ENCODE measurements around the gene C3.

Gene C3

GRCh38 chr19:6694147-6694815 is 26.2 kb downstream of the C3 start:
- H3K9me3 ChIP-seq (ENCODE audit: insufficient read depth, low read depth, low read length) = 0 out of 2 replicates have a peak, but pooled peaks cover 8% of the 10 kb centered on the region
- H3K27ac ChIP-seq (ENCODE audit: low read depth, low read length) = no peak overlapping the region
- H3K27me3 ChIP-seq (ENCODE audit: insufficient read depth, low read length) = no peaks in the 10 kb centered on the region
- 92% methylated on average over 23 of the region's 25 CpGs for WGBS
- H3K4me1 ChIP-seq (ENCODE audit: insufficient read depth, low read length) = no peaks in the 10 kb centered on the region
- H3K36me3 ChIP-seq (ENCODE audit: insufficient read depth, low read length) = no peaks in the 10 kb centered on the region
- H3K9ac ChIP-seq (ENCODE audit: low read depth, low read length) = no peak overlapping the region
- no peak overlapping the region for H3K4me3 ChIP-seq (ENCODE audit: low read length)

DNA sequence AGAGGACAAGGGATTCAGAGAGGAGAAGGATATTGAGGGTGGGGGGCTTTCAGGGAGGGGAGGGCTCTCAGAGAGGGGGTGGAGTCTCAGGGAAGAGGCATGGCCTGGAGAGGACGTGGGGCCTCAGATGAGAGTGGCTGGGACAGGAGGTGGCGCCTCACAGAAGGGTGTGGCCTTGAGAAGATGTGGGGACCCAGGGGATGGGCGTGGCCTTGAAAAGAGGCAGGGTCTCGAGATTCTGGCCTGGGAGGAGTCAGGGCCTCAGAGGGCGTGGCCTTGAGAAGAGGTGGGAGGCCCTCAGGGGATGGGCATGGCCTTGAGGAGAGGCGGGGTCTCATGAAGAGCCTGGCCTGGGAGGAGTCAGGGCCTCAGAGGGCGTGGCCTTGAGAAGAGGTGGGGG is 26.8 kb downstream of the C3 start:
- Histone ChIP-seq H3K36me3 (ENCODE audit: insufficient read depth, low read length) (no peaks in the 10 kb centered on the region), H3K27me3 (ENCODE audit: insufficient read depth, low read length) (no peaks in the 10 kb centered on the region), H3K4me1 (ENCODE audit: insufficient read depth, low read length) (no peaks in the 10 kb centered on the region), H3K27ac (ENCODE audit: low read depth, low read length) (no peak overlapping the region), H3K9me3 (ENCODE audit: insufficient read depth, low read depth, low read length) (peaks cover 12% of the 10 kb centered on the region; the same call in 1 of the 2 replicates), H3K9ac (ENCODE audit: low read depth, low read length) (no peak overlapping the region), H3K4me3 (ENCODE audit: low read length) (no peak overlapping the region)
- WGBS = 80% methylated on average over 7 of the region's 7 CpGs

DNA sequence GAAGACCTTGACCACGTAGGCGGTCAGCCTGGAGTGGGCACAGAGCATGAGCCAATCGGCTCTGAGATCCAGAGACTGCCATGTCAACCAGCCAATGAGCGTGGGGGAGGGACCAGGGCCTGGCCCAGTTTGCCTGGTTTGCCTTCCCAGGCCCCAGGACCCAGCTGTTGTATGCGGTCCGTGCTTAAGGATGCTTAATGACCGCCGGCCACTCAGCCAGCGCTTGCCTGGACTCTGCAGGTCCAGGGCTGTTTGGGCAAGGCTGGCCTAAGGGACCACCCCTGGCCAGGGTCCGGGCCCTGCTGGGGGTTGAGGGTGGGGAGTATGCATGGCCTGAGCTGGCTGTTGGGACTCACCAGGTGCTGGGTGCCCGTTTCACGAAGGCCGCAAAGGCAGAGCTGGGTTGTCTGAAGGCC is 27.4 kb downstream of the C3 start:
- Histone ChIP-seq H3K9ac (ENCODE audit: low read depth, low read length) (no peak overlapping the region), H3K27me3 (ENCODE audit: insufficient read depth, low read length) (no peaks in the 10 kb centered on the region), H3K27ac (ENCODE audit: low read depth, low read length) (no peak overlapping the region), H3K9me3 (ENCODE audit: insufficient read depth, low read depth, low read length) (peaks cover 15% of the 10 kb centered on the region; the same call in 1 of the 2 replicates), H3K4me1 (ENCODE audit: insufficient read depth, low read length) (no peaks in the 10 kb centered on the region), H3K36me3 (ENCODE audit: insufficient read depth, low read length) (no peaks in the 10 kb centered on the region), H3K4me3 (ENCODE audit: low read length) (no peak overlapping the region)
- WGBS = 87% methylated on average over 13 of the region's 13 CpGs

GRCh38 chr19:6692027-6692426 is 28.4 kb downstream of the C3 start:
- no peaks in the 10 kb centered on the region for H3K27me3 ChIP-seq (ENCODE audit: insufficient read depth, low read length)
- H3K4me3 ChIP-seq (ENCODE audit: low read length) = no peak overlapping the region
- H3K27ac ChIP-seq (ENCODE audit: low read depth, low read length) = no peak overlapping the region
- no peaks in the 10 kb centered on the region for H3K4me1 ChIP-seq (ENCODE audit: insufficient read depth, low read length)
- 85% methylated on average over 10 of the region's 10 CpGs for WGBS
- H3K36me3 ChIP-seq (ENCODE audit: insufficient read depth, low read length) = no peaks in the 10 kb centered on the region
- no peak overlapping the region for H3K9ac ChIP-seq (ENCODE audit: low read depth, low read length)
- H3K9me3 ChIP-seq (ENCODE audit: insufficient read depth, low read depth, low read length) = peaks cover 12% of the 10 kb centered on the region; the same call in 1 of the 2 replicates

GRCh38 chr19:6691342-6691741 is 29.1 kb downstream of the C3 start:
- Histone ChIP-seq H3K27ac (ENCODE audit: low read depth, low read length) (no peak overlapping the region), H3K27me3 (ENCODE audit: insufficient read depth, low read length) (no peaks in the 10 kb centered on the region), H3K4me3 (ENCODE audit: low read length) (no peak overlapping the region), H3K36me3 (ENCODE audit: insufficient read depth, low read length) (no peaks in the 10 kb centered on the region), H3K9ac (ENCODE audit: low read depth, low read length) (no peak overlapping the region), H3K4me1 (ENCODE audit: insufficient read depth, low read length) (no peaks in the 10 kb centered on the region), H3K9me3 (ENCODE audit: insufficient read depth, low read depth, low read length) (peaks cover 12% of the 10 kb centered on the region; the same call in 1 of the 2 replicates)
- WGBS = 93% methylated on average over 8 of the region's 8 CpGs

GRCh38 chr19:6690160-6690885 is 30.1 kb downstream of the C3 start:
- Histone ChIP-seq H3K9ac (ENCODE audit: low read depth, low read length) (no peak overlapping the region), H3K27ac (ENCODE audit: low read depth, low read length) (no peak overlapping the region), H3K4me3 (ENCODE audit: low read length) (no peak overlapping the region), H3K9me3 (ENCODE audit: insufficient read depth, low read depth, low read length) (peaks cover 16% of the 10 kb centered on the region), H3K36me3 (ENCODE audit: insufficient read depth, low read length) (no peaks in the 10 kb centered on the region), H3K27me3 (ENCODE audit: insufficient read depth, low read length) (no peaks in the 10 kb centered on the region), H3K4me1 (ENCODE audit: insufficient read depth, low read length) (no peaks in the 10 kb centered on the region)
- 76% methylated on average over 11 of the region's 11 CpGs for WGBS

GRCh38 chr19:6687114-6687513 is 33.3 kb downstream of the C3 start:
- peaks cover 17% of the 10 kb centered on the region for H3K9me3 ChIP-seq (ENCODE audit: insufficient read depth, low read depth, low read length)
- WGBS = 60% methylated on average over 5 of the region's 5 CpGs
- no peaks in the 10 kb centered on the region for H3K36me3 ChIP-seq (ENCODE audit: insufficient read depth, low read length)
- H3K27ac ChIP-seq (ENCODE audit: low read depth, low read length) = no peak overlapping the region
- H3K9ac ChIP-seq (ENCODE audit: low read depth, low read length) = no peak overlapping the region
- no peaks in the 10 kb centered on the region for H3K27me3 ChIP-seq (ENCODE audit: insufficient read depth, low read length)
- H3K4me1 ChIP-seq (ENCODE audit: insufficient read depth, low read length) = no peaks in the 10 kb centered on the region
- H3K4me3 ChIP-seq (ENCODE audit: low read length) = no peak overlapping the region

GRCh38 chr19:6686628-6686975 is 33.8 kb downstream of the C3 start:
- 75% methylated on average over 4 of the region's 4 CpGs for WGBS
- peaks cover 17% of the 10 kb centered on the region for H3K9me3 ChIP-seq (ENCODE audit: insufficient read depth, low read depth, low read length)
- H3K4me3 ChIP-seq (ENCODE audit: low read length) = no peak overlapping the region
- no peaks in the 10 kb centered on the region for H3K36me3 ChIP-seq (ENCODE audit: insufficient read depth, low read length)
- no peak overlapping the region for H3K27ac ChIP-seq (ENCODE audit: low read depth, low read length)
- H3K27me3 ChIP-seq (ENCODE audit: insufficient read depth, low read length) = no peaks in the 10 kb centered on the region
- no peaks in the 10 kb centered on the region for H3K4me1 ChIP-seq (ENCODE audit: insufficient read depth, low read length)
- no peak overlapping the region for H3K9ac ChIP-seq (ENCODE audit: low read depth, low read length)

- WGBS = 62% methylated on average over 15 of the region's 15 CpGs
- H3K36me3 ChIP-seq (ENCODE audit: insufficient read depth, low read length) = no peaks in the 10 kb centered on the region
- H3K27me3 ChIP-seq (ENCODE audit: insufficient read depth, low read length) = no peaks in the 10 kb centered on the region
- no peak overlapping the region for H3K27ac ChIP-seq (ENCODE audit: low read depth, low read length)
- H3K9me3 ChIP-seq (ENCODE audit: insufficient read depth, low read depth, low read length) = peaks cover 17% of the 10 kb centered on the region
- no peak overlapping the region for H3K9ac ChIP-seq (ENCODE audit: low read depth, low read length)
- H3K4me1 ChIP-seq (ENCODE audit: insufficient read depth, low read length) = no peaks in the 10 kb centered on the region
- H3K4me3 ChIP-seq (ENCODE audit: low read length) = no peak overlapping the region
These were observed 34.4 kb downstream of the C3 start for GRCh38 chr19:6685962-6686627.

DNA sequence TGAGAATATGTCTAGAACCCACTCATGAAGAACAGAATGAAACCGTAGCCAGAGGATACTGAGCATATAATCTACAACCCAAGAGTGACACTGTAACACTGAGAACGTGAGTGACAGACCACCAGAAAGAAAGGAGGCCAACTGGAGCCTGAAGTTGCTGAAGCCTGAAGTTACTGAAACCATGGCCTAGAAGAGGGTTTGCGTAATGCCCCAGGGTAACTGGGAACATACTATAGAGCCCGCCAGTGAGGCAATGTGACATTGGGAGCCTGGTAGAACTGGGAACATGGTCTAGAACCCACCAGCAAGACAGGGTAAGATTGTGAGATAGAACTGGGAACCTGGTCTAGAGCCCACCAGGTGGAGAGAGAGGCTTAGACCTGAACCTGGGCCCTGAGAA is 35.0 kb downstream of the C3 start:
- Histone ChIP-seq H3K27ac (ENCODE audit: low read depth, low read length) (no peak overlapping the region), H3K27me3 (ENCODE audit: insufficient read depth, low read length) (no peaks in the 10 kb centered on the region), H3K36me3 (ENCODE audit: insufficient read depth, low read length) (no peaks in the 10 kb centered on the region), H3K4me3 (ENCODE audit: low read length) (no peak overlapping the region), H3K4me1 (ENCODE audit: insufficient read depth, low read length) (no peaks in the 10 kb centered on the region), H3K9ac (ENCODE audit: low read depth, low read length) (no peak overlapping the region), H3K9me3 (ENCODE audit: insufficient read depth, low read depth, low read length) (peaks cover 19% of the 10 kb centered on the region)
- 63% methylated on average over 4 of the region's 4 CpGs for WGBS

GRCh38 chr19:6683971-6684370 is 36.5 kb downstream of the C3 start:
- H3K4me1 ChIP-seq (ENCODE audit: insufficient read depth, low read length) = no peaks in the 10 kb centered on the region
- H3K27me3 ChIP-seq (ENCODE audit: insufficient read depth, low read length) = no peaks in the 10 kb centered on the region
- H3K27ac ChIP-seq (ENCODE audit: low read depth, low read length) = no peak overlapping the region
- H3K36me3 ChIP-seq (ENCODE audit: insufficient read depth, low read length) = no peaks in the 10 kb centered on the region
- H3K9me3 ChIP-seq (ENCODE audit: insufficient read depth, low read depth, low read length) = peaks cover 25% of the 10 kb centered on the region
- no peak overlapping the region for H3K9ac ChIP-seq (ENCODE audit: low read depth, low read length)
- 85% methylated on average over 4 of the region's 4 CpGs for WGBS
- no peak overlapping the region for H3K4me3 ChIP-seq (ENCODE audit: low read length)

All from HUES64 (cell line).